Fibroblast of mammary gland (primary cell): ENCODE results near the gene CHST8.
A peak's percentile ranks its signal among the peaks of the same experiment; 100 is the strongest.

Source experiments
- DNase-seq: peaks from one replicate; pipeline ENCODE4 v3.0.0-alpha.2; 2010; ENCODE audit warnings: low read depth
- H3K4me3 ChIP-seq: 2 replicates; pipeline ENCODE4 v1.5.1; 2011; ENCODE audit warnings: low read depth, mild to moderate bottlenecking, low read length, moderate library complexity; ENCODE audit not compliant: control insufficient read depth
- CTCF ChIP-seq: conservative IDR thresholded peaks from 2 replicates; pipeline ENCODE4 v1.5.1; 2011; ENCODE audit warnings: low read depth, low read length, inconsistent platforms; ENCODE audit not compliant: control insufficient read depth, insufficient read depth

Gene CHST8

GRCh38 chr19:33731881-33732280 is 110.1 kb downstream of the CHST8 start:
- TF ChIP-seq CTCF, result no peak
- no peak for DNase-seq
- H3K4me3 ChIP-seq, result no peak overlapping the region

- no peak overlapping the region for H3K4me3 ChIP-seq
- no peak for TF ChIP-seq CTCF
- DNase-seq, result no peak
Observed at GRCh38 chr19:33734913-33735312, 113.2 kb downstream of the CHST8 start.

- TF ChIP-seq CTCF, result no peak
- H3K4me3 ChIP-seq, result no peak overlapping the region
- DNase-seq, result no peak
Observed at GRCh38 chr19:33736158-33736557, 114.4 kb downstream of the CHST8 start.

- no peak overlapping the region for H3K4me3 ChIP-seq
- DNase-seq, result no peak
- no peak for TF ChIP-seq CTCF
Observed at GRCh38 chr19:33736787-33737186, 115.0 kb downstream of the CHST8 start.

- TF ChIP-seq CTCF, result no peak
Observed at GRCh38 chr19:33737681-33738371, 116.1 kb downstream of the CHST8 start.

GRCh38 chr19:33740811-33741396 is 119.2 kb downstream of the CHST8 start:
- no peak overlapping the region for H3K4me3 ChIP-seq
- no peak for TF ChIP-seq CTCF
- peak; percentile 25 for DNase-seq

More at GRCh38 chr19:33737681-33738371, 116.1 kb downstream of the CHST8 start:
- DNase-seq, result no peak
- no peak overlapping the region for H3K4me3 ChIP-seq
